GM18870 (cell line): ENCODE results near the gene GFI1.
"Not testable (repeated sequence)": the region's sequence is repeated elsewhere in the genome, so short reads cannot be mapped to it uniquely, and the experiment has no call there.

Experiments
- ATAC-seq: cut with Tn5 transposase; IDR thresholded peaks from one replicate; pipeline ENCODE4 v1.9.1; 2021; ENCODE audit warnings: moderate library complexity; ENCODE audit not compliant: unreplicated experiment

Gene GFI1

DNA sequence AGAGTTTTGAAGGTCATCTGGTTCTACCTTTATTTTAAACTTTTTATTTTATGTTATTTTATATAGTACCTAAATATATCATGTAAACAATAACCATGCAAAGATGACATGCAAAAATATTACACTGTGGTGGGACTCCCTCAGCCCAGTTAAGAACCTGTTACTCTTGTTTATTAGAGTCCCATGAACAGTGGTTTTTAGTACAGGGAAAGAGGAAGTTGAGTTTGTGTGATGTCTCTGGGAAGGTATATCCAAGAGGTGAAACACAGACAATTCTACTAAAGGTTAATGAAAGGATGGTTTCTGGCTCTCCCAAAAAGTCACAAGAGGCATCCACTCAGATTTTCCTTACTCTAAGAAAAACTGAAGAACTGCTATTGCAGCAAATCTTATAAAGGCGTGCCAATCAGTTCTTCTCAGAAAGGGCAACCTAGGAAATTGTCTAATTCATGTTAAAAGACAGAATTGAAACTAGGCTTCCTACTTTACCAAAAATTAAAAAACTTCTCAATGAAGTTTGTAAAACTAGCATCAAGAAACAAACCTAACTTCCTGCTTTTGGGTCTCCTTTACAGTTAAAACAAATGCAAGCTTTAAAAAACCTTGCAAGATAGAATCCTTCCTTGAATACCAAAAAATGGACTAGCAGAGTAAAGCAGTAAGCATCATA lies 19.9 kb downstream of the GFI1 start:
- ATAC-seq = no peak

DNA sequence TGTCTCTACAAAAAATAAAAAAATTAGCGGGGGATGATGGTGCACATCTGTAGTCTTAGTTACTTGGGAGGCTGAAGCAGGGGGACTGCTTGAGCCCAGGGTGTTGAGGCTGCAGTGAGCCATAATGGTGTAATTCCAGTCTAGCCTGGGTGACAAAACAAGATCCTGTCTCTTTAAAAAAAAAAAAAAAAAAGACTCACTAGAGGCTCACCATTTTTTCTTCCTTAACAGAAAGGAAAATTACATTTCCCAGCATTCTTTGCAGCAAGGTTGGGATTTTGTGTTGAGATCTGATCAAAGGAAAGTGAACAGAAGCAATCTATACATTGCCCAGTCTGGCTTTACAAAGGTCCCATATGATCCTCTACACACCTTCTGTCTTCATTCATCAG lies 21.5 kb downstream of the GFI1 start:
- ATAC-seq = no peak

DNA sequence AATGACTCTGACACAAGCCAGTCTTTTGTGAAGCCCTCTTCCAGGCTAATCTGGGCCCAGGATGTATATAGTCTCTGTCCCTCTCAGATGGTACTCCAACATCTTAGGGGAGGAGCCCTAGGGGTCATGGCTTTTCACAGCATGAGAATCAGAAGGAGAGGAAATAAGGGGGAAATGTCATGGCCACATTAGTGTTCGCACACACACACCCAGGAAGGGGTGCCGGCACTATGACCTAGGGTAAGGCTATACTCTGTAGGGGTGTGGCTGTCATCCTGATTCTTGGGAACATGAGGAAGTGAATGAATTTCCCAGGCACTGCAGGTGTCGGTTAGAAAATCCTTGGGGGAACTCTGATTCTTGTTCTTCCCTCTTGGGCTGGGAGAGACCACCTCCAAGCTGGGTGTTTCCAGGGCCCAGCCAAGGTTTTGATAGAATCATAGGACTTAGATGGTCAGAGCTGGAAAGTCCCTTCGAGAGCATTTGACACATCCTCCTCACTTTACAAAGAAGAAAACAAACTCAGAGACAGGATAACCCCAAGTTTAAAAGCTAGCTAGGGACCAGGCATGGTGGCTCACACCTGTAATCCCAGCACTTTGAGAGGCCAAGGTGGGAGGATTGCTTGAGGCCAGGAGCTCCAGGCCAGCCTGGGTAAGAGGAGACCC lies 22.0 kb downstream of the GFI1 start:
- ATAC-seq = no peak

DNA sequence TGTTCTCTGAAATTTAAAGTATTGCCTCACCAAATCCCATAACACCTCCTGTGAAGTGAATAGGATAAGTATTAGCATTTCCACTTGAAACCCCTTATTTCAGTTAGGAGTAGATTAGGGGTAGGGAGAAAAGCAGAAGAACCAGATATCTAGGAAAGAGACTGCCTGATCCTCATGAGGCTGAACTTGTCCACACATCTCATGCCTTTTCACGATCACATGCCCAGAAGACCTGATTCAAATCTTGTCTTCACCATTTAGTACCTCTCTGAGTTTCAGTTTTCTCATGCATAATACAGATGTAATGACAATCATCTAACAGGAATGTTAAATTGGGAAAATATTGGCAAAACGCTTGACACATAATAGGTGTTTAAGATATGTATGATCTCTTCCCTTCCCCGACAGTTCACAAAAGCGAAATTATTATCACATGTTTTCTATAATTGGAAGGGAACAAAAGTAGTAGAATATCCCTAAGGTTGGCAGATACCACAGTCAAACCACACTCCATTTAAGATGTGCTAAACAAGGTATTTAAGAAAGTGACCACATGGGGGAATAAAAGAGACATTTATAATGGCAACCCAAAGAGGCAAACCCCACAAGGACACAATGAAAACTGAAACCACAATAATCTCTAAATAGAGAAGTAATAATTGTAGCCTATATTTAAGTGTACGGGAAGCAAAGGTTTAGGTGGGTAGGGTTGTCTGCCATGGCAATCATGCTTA lies 25.2 kb downstream of the GFI1 start:
- peak; percentile 69 for ATAC-seq

DNA sequence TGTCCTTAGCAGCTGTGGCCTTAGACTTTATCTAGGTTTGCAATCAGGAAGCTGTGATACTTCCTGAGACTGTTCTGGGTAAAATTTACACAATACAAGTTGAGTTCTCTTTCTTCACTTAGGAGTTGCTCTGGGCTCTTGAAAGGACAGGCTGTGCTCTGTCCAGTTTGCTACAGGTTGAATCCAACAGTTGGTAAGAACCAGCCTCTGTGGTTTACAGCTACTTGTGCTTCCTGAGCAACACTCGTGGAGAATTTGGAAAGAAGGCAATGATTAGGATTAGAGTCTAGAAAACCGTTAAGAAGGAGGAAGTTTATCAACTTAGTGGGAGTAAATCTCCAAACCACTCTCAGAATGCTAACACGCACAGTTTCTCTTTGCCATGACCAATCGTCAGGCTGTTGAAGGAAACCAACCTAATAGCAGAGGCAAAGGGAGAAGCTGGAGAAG lies 26.8 kb downstream of the GFI1 start:
- ATAC-seq = no peak

DNA sequence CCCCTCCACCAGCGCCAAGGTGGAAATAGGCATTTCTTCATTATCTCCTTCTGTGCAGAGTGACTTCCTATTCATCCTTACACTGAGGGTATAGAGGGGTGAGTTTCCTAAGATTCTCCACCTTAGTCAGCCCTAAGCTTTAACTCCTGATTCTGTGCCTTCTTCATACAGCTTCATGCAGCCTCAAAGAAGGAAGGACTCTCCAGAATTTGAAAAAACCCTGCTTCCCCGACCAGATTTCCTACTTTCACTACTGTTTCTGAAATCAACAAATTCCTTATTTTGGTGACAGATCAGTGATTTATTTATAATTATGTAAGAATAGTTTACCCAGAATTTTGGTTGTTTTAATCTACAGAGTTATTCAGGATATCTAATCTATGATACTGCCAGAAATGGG lies 28.6 kb downstream of the GFI1 start:
- ATAC-seq = no peak

DNA sequence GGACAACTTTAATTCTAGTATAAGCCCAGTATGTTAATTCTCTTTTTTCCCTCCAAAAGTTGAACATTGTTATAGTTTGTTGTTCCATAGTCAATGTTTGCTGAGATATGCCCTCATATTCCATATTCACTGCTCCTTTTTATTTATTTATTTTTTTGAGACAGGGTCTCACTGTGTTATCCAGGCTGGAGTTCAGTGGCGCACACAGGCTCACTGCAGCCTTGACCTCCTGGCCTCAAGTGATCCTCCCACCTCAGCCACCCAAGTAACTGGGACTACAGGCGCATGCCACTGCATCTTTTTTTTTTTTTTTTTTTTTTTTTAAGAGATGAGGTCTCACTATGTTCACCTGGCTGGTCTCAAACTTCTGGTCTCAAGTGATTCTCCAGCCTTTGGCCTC lies 38.7 kb downstream of the GFI1 start:
- ATAC-seq = no peak

DNA sequence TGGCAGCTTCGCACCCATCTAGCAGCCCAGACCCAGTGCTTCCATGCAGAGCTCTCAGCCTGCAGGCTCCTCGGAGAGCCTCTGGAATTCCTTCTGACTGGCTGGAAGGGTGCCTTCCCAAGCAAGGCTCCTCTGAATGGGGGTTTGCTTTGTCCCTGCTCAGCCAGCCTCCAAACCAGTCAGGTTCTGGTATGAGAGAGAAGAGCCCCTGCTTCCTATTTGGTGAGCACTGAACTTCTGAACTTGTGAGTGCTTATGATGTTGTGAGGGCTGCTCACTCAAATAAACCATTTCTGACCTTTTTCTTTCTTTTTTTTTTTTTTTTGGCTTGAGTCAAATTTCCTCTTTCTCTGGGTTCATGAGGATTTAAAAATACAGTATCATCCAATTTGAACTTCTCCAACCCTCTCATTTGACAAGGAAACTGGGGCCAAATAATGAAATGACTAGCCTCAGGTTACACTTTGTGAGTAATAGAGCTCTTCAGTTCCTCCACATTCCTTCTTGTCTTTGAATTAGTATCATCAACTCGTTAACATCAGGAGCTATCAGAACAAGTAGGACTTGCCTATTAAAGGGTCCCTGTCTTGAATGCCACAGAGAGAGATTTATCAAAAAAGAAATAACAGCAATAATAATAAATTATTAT lies 39.6 kb downstream of the GFI1 start:
- no peak for ATAC-seq

DNA sequence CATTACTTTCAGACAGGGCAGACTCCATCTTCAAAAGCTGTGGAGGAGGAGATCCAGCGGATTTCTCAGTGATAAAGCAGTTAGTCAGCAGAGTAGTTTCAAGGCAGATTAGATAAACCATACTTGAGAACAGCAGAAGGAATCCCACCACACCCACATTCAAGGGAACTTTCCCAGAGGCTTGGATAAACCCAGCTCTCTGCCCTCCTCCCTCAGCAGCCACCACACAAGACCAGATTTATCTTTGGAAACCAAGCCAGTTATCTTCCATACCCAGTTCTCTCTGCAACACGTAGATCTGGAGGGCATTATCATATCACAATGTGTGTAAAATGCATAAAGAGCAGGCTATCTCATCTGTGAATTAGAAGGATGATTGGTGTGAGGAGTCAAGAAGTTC lies 40.2 kb downstream of the GFI1 start:
- no peak for ATAC-seq

DNA sequence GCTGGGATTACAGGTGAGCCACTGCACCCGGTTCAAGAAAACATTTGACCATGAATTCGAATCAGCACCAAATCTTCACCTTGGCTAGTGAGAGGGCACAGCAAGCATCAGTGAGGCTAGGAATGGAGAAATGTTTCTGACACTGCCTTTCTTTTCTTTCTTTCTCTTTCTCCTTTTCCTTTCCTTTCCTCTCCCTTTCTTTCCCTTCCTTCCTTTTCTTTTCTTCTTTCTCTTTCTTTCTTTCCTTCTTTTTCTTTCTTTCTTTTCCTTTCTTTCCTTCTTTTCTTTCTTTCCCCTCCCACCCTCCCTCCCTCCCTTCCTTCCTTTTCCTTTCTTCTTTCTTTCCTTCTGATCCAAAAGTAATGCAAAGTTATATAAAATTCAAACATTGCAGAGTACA lies 40.9 kb downstream of the GFI1 start:
- ATAC-seq = no peak

DNA sequence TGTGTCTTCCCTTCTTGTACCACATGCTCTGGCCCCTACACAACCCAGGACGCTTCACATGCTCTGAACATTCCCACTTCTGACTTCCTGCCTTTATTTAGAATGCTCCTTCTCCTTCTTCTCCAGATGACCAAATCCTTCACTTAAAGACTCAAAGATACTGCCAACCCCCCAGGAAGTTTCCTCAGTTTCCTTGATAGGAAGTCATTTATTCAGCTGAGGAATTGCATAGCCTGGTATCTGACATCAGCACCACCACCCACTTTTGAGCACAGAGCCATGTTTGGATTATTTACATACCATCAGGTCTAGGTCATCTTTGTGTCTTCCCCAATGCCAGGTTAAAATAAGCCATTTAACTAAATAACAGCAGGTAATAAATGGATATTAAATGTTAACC lies 42.4 kb downstream of the GFI1 start:
- ATAC-seq = no peak

DNA sequence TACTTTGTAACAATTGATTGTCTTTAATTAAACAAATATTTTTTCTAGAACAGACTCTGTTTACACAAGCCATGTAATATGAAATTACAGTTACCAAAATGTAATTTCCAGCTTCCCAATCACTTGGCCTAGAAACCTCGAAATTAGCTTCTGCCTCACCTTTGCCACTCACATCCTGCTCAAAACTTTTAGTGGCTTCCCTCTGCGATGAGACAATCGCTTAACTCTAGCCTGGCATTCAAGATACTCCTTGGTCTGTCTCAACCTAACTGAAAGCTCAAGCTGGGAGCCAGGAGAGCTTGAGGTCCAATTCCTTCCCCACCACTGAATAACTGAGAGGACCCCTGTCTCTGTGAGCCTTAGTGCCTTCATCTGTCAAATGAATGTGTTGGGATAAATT lies 42.8 kb downstream of the GFI1 start:
- no peak for ATAC-seq

DNA sequence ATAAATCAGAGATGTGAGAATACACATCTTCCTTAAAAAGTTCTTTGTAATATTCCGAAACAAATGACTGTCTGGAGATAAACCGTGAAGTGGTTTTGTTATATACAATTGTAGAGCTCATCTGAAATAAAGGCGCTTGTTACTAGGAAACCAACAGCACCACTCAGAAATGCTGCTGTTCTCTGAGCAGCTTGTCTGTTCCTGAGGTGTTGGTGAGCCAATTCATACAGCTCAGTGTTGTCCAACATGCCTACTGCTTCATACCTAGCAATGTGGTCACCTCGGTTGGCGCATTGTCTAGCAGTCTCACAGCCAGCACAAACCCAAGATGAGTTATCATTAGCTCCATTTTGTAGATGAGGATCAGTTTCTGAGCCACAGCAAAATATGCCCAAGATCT lies 44.4 kb downstream of the GFI1 start:
- ATAC-seq = no peak

DNA sequence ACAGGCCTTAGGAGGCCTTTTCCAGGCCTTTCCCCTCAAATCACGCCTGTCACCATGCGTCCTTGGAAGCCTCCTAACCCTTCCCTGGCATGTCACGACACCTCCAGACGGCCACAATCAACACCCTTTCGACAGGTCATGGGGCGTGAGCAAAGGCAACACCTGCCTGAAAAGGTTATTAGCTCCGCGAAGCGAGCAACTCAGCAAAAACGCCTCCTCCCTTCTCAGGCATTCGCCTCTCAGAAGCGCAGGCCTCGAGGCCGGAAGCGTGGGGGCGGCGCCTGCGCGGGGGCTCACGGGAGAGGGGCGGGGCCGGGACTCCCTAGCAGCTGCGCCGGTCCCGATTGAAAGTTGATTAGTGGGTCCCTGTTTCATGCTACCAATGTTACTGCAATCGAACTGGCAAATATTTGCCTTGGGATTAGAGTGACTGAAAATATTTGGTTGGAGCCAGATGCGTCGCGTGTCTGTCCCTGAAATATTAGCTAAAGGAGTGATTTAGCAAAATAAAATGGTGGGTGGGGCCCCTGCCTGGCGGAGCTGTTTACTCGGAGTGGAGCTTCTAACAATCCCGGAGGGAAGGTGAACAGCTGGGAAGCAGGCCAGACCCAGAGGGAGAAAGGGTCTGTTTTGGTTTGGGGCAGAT lies 44.9 kb downstream of the GFI1 start:
- ATAC-seq = no peak

DNA sequence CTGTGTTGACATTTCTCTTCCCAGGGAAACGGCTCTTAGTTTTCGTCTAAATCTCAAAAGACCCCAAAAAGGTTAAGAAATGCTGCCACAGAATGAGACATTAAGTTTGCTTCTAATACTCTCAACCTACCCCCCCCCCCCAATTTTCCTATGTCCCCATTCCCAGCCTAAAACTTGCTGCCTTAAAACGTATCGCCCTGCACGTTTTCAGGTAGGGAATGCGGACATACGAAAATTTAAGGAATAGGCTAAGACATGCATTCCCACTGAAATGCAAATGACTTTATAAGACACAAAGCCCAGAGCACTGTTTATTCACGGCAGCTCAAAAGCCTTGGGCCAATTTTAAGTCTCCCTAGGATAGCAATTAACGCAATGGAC lies 45.4 kb downstream of the GFI1 start:
- no peak for ATAC-seq

DNA sequence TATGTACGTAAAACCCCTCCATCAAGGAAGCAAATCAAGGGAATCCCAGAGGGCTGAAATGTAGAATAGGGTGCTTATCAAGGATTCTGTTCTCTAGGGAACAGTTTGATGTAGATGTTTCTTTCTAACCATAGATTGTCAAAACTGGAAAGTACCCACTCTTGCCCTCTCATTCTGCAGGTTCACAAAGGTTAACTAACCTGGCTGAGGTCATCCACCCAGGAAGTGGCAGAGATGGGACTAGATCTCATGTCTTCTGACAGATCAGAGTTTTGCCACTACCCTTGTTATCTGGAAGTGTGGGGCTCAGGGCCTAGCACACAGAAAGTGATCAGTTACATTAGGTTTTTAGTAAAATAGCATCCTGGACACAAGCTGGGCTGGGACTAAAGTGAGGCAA lies 47.4 kb downstream of the GFI1 start:
- no peak for ATAC-seq

DNA sequence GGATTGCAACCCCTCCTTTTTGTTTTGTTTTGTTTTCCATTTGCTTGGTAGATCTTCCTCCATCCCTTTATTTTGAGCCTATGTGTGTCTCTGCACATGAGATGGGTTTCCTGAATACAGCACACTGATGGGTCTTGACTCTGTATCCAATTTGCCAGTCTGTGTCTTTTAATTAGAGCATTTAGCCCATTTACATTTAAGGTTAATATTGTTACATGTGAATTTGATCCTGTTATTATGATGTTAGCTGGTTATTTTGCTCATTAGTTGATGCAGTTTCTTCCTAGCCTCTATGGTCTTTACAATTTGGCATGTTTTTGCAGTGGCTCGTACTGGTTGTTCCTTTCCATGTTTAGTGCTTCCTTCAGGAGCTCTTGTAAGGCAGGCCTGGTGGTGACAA lies 52.2 kb downstream of the GFI1 start:
- ATAC-seq = not testable (repeated sequence)

DNA sequence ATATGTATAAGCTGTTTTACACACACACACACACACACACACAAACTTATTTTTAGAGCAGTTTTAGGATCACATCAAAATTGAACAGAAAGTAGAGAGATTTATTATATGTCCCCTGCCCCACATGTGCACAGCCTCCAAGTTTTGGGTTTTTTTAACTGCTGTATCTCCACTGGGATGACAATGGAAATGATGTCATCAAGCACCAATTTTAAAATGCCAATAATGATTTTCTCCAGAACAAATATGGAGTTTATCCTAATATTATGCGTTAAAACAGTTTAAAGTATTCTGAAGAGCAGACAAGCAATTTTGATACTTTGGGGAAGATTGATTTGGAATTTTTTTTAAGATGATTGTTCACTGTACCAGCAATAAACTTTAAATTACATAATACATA lies 56.7 kb downstream of the GFI1 start:
- ATAC-seq = no peak

DNA sequence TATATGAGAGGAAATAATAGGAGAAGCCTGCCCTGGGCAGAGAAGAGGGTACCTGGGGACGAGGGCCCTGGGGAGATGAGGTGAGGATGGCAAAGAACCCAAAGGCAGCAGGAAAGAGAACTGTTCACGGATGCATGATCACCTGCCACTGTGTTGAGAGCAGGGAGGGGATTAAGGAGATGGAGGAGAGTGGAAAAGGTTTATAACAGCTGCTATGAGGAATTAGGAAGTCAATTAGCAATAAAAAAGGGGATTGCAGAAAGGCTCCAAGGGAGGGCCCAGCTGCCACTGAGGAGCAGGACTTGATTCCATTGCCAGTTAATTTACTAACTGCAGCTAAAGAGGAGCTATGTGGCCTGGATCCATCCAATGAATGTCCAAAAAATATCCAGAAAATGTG lies 61.1 kb downstream of the GFI1 start:
- ATAC-seq = no peak
